DLD1 (cell line): ENCODE results near the gene MMEL1.

ENCODE experiments used
- in situ Hi-C: cut with HindIII; loops from 2 replicates; pipeline ENCODE4 v1.10.0; 2017; ENCODE audit warnings: low sequenced_read_pairs

Gene MMEL1

DNA sequence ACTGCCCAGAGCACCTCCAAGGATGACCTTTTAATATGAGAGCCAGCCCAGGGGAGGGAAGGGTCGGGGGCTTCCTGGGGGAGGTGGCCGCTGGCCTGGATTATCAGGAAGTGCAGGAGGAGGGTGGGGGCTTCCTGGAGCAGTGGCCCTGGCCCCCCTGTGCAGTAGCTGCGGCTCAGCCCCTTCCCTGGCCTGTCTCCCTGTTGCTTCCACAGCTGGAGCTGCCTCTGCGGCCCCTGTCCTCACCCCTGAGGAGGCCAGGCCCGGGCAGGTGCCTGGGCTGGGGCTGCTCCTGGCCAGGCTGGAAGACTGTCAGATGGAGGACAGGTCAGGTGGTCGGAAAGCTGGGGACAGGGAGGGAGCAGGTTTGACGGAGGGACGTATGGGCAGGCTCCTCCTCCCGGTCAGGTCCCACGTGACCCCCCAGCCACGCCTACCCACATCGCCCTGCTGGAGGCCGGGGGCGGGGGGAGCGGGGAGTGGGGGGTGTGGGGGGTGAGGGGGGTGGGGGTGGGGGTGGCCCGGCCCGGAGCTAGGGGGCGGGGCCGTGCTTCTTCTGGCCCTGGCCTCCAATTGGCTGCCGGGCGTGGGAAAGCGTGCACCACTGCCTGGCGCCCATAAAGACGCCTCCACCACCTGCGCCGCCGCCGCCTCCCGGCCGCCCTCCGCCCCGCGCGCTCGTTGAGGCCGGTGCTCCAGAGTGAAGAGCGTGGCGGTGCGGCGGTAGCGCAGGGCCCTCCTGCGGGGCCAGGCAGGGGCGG, 86.9 kb downstream of the MMEL1 start:
- in situ Hi-C loops: no loop called here

DNA sequence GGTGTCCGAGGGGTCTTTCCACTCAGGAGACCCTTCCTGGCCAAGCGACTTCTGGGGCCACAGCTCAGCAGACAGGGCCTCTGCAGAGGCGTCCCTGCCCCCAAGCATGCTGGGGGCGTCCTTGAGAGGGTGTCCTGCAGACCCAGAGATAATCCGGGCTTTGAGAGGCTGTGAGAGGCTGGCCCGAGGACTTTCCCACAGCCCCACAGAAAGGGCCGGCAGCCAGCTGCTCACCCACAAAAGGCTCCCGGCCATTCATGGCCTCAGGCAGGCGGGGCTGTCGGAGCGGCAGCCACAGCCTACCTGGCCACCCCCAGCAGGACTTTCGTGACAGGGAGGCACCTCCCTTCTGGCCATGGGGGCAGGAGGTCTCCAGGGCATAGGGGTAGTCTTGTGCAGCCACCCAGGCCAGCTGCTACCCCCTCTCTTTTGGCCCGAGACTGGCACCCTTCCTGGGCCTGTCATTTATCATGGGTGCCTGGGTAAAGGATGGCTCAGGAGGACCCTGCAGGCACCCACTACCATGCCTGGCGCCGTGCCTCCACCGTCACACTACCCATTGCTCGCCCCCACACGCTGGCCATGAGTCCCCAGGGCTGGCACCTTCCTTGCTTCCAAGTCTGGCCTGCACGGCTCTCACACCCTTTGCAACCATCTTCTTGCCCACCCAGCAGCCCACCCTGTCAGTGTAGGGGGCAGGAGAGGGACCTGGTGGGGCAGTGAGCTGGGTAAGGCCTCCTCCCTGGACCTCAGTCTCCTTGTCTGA, 87.8 kb downstream of the MMEL1 start:
- in situ Hi-C loops: no loop called here

DNA sequence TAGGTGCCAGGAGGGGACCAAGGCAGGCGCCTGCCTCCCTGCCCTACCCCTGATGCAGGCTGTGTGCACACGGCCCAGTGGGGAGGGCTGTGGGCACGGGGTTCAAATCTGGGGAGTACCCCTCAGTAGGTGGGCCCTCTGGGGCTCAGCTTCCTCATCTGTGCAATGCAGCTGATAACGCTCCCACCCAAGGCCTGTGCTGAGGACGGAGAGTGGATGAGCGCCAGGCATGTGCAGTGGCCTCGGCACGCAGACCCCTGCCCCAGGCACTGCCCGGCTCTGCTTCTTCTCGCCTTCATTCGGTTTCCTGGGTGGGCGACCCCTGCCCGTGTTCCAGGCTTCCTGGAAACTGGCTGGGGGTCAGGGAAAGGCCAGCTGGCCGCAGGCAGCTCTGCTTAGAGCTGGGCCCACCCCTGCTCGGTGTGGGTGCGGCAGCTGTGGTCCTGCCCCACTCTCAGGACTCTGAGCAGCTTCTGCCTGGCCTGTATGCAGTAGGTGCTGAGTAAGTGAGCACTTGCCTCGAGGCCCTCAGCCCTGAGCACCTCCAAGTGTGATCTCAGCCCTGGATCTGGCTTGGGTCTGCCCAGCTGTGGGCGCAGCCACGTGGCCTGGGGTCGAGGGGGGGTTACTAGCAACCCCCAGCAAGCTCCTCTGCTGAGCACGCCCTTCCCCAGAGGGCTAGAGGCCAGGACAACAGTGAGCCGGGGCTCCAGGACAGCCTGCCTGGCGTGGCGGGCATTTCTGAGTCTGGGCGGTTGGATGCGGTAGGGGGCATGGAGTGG, 88.5 kb downstream of the MMEL1 start:
- in situ Hi-C loops: no loop called here

DNA sequence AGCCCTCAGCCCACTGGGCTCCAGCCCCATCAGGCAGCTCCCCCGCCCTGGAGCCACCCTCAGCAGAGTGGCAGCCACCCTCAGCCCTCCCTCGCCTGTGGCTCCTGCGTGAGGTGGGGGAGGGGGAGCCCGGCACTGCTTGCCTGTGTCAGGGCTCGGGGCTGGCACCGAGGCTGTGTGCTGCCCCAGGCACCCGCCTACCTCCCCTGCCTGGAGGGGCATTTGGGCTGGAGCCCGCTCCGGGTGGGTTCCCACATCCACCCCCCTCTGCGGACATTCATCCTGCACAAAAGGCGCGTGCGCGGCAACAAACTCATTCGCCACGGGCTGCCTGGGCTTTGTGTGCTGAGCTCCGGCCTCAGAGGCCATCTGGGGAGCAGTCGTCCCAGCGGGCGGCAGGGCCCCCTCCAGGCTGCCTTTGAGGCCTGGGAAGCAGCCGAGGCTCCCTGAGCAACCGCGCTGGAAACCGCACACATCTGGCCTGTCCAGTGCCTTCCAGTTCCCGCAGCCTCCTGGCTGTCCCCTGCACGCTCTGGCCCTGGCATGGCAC, 89.2 kb downstream of the MMEL1 start:
- in situ Hi-C loops: no loop called here

DNA sequence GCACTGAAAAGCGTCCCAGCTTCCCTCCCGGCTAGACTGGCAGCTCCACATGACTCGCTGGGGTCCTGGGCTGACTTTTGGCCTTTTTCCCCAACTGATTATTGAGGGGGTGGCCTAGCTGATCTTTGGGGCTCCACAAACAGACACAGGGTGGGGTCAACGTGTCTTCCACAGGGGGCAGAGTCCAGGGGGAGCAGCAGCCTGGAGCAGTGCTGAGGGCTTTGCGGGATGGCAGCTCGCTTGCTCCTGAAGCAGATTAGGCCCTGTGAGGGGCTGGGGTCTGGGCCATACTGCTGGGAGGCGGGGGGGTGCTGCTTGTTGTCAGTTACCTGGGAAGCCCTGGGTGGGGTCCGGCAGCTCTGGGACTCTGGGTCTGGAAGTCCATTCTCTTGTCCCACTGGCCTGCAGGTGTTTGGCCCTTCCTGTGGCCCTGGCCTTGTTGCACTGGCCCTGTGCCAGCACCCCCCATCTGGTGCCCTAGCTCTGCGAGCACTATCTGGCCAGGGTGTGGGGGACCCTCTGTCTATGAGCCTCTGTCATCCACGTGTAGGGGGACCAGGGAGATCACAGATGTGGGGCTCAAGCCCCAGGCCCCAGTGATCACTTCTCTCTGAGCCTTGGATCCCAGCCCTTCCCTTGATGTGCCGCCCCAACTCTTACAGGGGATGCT, 90.4 kb downstream of the MMEL1 start:
- in situ Hi-C loops: no loop called here

DNA sequence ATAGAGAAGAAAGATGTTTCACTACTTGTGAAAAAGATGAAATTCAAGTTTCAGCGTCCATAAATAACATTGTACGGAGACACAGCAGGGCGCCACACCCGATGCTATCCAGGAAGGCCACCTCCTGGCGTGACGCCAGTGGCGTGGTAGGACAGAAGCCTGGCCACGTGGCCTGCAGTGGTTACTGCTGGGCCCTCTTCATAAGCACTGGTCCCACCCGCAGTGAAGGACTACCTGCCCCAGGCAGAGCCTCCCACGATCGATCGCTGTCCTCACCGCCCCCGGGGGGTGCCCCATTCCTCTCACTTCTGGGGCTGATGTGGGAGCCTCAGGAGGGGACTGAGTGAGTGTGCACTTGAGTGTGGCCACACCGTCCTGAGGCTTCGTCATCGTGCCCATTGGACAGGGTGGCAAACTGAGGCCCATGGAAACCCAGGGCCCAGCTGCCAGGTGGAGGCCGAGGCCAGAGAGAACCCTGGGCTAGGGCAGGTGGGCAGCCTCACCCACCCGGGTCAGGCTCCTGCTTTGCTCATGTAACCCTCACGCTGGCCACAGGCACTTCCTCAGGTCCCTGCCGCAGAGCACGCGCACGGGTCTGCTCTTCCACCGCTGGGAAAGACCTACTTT, 91.1 kb downstream of the MMEL1 start:
- in situ Hi-C loops: no loop called here

DNA sequence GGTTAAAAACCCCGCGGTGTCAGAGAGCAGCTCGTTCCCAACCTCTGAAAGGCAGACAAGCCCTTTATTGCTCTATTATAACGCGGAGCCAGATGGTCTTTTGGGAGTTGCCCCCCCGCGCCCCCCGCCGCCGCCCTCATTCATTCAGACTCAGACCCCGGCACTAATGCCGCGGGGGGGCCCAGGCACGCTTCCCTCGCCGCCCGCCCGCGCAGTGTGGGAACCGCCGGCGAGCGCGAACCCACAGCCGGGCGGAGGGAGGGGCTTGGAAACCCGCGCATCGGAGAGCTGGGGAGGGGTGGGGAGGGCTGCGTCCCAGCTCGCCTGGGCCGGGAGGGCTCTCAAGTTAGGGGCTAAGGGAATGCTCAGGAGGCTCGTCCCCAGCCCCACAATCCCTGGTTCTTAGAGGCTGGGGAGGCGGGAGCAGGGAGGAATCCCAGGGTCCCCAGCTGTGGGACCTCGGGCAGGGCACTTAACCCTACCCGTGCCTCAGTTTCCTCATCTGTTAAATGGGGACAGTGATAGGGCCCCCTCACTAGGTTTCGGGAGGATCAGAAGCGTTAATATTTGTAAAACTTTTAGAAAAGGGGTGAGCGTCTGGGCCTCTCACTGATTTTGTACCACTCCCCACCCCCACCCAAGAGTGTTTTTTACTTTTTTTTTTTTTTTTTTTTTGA, 91.9 kb downstream of the MMEL1 start:
- in situ Hi-C loops: no loop called here
